ENCODE results near the gene PPFIBP2. TPM values are rescaled to one million over a fixed set of nuclear protein-coding genes. Genes with fewer than 3 reads are reported as not detected.

Gene PPFIBP2
- total RNA-seq, 1 donor from 2014 or later, result 24.1 TPM

GRCh38 chr11:7533199-7534041 is 19.6 kb downstream of the PPFIBP2 start:
- intact Hi-C loops (cut with DNase I), result no loop called here
- peaks cover 21% of the 10 kb centered on the region for H3K4me1 ChIP-seq
- H3K9me3 ChIP-seq, result no peaks in the 10 kb centered on the region

DNA sequence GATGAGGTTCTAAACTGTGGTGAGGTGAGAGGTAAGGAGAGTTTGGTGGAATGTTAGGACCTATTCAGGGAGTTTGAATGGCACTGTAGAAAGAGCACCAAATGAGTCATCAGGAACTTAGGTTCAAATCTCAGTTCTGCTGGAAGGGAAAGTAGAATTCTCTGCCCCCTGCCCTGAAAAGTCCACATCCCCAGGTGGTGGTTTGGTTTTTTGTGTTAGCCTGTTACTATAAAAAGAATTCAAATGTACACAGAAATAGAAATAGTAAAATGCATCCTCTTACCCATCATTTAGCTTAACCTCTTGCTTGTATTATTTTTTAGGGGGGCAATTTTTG is 20.2 kb downstream of the PPFIBP2 start:
- no peak overlapping the region for H3K4me3 ChIP-seq
- no peaks in the 10 kb centered on the region for H3K9me3 ChIP-seq
- H3K36me3 ChIP-seq, result no peaks in the 10 kb centered on the region
- TF ChIP-seq, protein P1, sequence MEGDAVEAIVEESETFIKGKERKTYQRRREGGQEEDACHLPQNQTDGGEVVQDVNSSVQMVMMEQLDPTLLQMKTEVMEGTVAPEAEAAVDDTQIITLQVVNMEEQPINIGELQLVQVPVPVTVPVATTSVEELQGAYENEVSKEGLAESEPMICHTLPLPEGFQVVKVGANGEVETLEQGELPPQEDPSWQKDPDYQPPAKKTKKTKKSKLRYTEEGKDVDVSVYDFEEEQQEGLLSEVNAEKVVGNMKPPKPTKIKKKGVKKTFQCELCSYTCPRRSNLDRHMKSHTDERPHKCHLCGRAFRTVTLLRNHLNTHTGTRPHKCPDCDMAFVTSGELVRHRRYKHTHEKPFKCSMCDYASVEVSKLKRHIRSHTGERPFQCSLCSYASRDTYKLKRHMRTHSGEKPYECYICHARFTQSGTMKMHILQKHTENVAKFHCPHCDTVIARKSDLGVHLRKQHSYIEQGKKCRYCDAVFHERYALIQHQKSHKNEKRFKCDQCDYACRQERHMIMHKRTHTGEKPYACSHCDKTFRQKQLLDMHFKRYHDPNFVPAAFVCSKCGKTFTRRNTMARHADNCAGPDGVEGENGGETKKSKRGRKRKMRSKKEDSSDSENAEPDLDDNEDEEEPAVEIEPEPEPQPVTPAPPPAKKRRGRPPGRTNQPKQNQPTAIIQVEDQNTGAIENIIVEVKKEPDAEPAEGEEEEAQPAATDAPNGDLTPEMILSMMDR (IDR thresholded peaks at IDR 0.05), result no peak
- no peak for DNase-seq
- intact Hi-C loops (cut with DNase I), result no loop called here
- no peak overlapping the region for H3K27ac ChIP-seq
- H3K4me1 ChIP-seq, result peaks cover 27% of the 10 kb centered on the region
- ATAC-seq, result no peak
- no peaks in the 10 kb centered on the region for H3K27me3 ChIP-seq (ENCODE audit: low read depth)

More at GRCh38 chr11:7533199-7534041, 19.6 kb downstream of the PPFIBP2 start:
- ATAC-seq (peak in 1 of 2 donors; percentile 60), DNase-seq (no peak)
- no peak overlapping the region for H3K27ac ChIP-seq
- TF ChIP-seq, protein P1 (IDR thresholded peaks at IDR 0.05), result no peak
- no peaks in the 10 kb centered on the region for H3K36me3 ChIP-seq
- H3K4me3 ChIP-seq, result no peak overlapping the region
- H3K27me3 ChIP-seq (ENCODE audit: low read depth), result no peaks in the 10 kb centered on the region

GRCh38 chr11:7536100-7536499 is 22.3 kb downstream of the PPFIBP2 start:
- Histone ChIP-seq H3K27me3 (ENCODE audit: low read depth) (no peaks in the 10 kb centered on the region), H3K4me3 (no peak overlapping the region), H3K27ac (no peak overlapping the region), H3K9me3 (no peaks in the 10 kb centered on the region), H3K4me1 (peaks cover 23% of the 10 kb centered on the region), H3K36me3 (no peaks in the 10 kb centered on the region)
- TF ChIP-seq, protein P1 (IDR thresholded peaks at IDR 0.05), result no peak
- intact Hi-C loops (cut with DNase I), result no loop called here
- ATAC-seq (peak; percentile 40 to 48), DNase-seq (no peak)

- Histone ChIP-seq H3K27ac (no peak overlapping the region), H3K4me3 (no peak overlapping the region), H3K27me3 (ENCODE audit: low read depth) (no peaks in the 10 kb centered on the region), H3K9me3 (no peaks in the 10 kb centered on the region), H3K4me1 (peaks cover 22% of the 10 kb centered on the region), H3K36me3 (no peaks in the 10 kb centered on the region)
- no peak for ATAC-seq
- TF ChIP-seq, protein P1 (IDR thresholded peaks at IDR 0.05), result no peak
- DNase-seq, result no peak
- intact Hi-C loops (cut with DNase I), result no loop called here
Observed at GRCh38 chr11:7537265-7537664, 23.5 kb downstream of the PPFIBP2 start.

- intact Hi-C loops (cut with DNase I), result no loop called here
- Histone ChIP-seq H3K36me3 (no peaks in the 10 kb centered on the region), H3K9me3 (no peaks in the 10 kb centered on the region), H3K4me3 (no peak overlapping the region), H3K4me1 (peaks cover 22% of the 10 kb centered on the region), H3K27ac (no peak overlapping the region), H3K27me3 (ENCODE audit: low read depth) (no peaks in the 10 kb centered on the region)
- no peak for DNase-seq
- TF ChIP-seq, protein P1 (IDR thresholded peaks at IDR 0.05), result no peak
- ATAC-seq, result no peak
Observed at GRCh38 chr11:7538031-7538430, 24.2 kb downstream of the PPFIBP2 start.
